Peyer's patch (tissue), 4 donors: ENCODE measurements around the gene SYNE2. TPM values are rescaled to one million over a fixed set of nuclear protein-coding genes. Genes with fewer than 3 reads are reported as not detected.

ENCODE experiments used
- DNase-seq, 3 donors: peaks; one replicate each; pipeline ENCODE4 v3.0.0-alpha.2; 2017 to 2019
- H3K27ac ChIP-seq, 4 donors: fragments of 200-600 bp; sonication (generic); one replicate each; pipeline ENCODE4 v1.5.1; 2016 to 2019
- H3K27me3 ChIP-seq, 2 donors: fragments of 200-600 bp; sonication (generic); one replicate each; pipeline ENCODE4 v1.5.1; 2019
- H3K36me3 ChIP-seq, 3 donors: fragments of 200-600 bp; sonication (generic); one replicate each; pipeline ENCODE4 v1.5.1; 2016 to 2019
- H3K4me1 ChIP-seq, 4 donors: fragments of 200-600 bp; sonication (generic); one replicate each; pipeline ENCODE4 v1.5.1; 2016 to 2019
- H3K4me3 ChIP-seq, 4 donors: fragments of 200-600 bp; sonication (generic); 1 replicate in 3 of 4; 2 replicates in 1 of 4; pipeline ENCODE4 v1.5.1; 2016 to 2019; ENCODE audit warnings: mild to moderate bottlenecking in 1 of 4
- H3K9me3 ChIP-seq, 4 donors: fragments of 200-600 bp; sonication (generic); one replicate each; pipeline ENCODE4 v1.5.1; 2016 to 2019; ENCODE audit warnings: mild to moderate bottlenecking in 1 of 4
- POLR2A ChIP-seq, 2 donors: fragments of 450-650 bp; IDR thresholded peaks; one replicate each; pipeline ENCODE4 v1.5.1; 2017; ENCODE audit warnings: antibody characterized with exemption in 2 of 2, mild to moderate bottlenecking in 2 of 2, moderate library complexity in 2 of 2
- total RNA-seq, 4 donors: library from RNA; depleted of rRNA; stranded (reverse); fragments of >200 nt; gene quantifications; one replicate each; pipeline ENCODE4 v1.1.0, GENCODE V29; 2016
- TF ChIP-seq, protein P1 (sequence below), 6 experiments: fragments of 450-650 bp in 4 of 6; fragments of 200-600 bp in 2 of 6; sonication (generic) in 1 of 6; IDR thresholded peaks; one replicate each; pipeline ENCODE4 v1.5.1; 2017 to 2019; ENCODE audit warnings: antibody characterized with exemption in 6 of 6, mild to moderate bottlenecking in 3 of 6, moderate library complexity in 1 of 6

SYNE2 gene
- total RNA-seq, 4 donors from 2014 or later, result 106 to 243 (median 153) TPM

DNA sequence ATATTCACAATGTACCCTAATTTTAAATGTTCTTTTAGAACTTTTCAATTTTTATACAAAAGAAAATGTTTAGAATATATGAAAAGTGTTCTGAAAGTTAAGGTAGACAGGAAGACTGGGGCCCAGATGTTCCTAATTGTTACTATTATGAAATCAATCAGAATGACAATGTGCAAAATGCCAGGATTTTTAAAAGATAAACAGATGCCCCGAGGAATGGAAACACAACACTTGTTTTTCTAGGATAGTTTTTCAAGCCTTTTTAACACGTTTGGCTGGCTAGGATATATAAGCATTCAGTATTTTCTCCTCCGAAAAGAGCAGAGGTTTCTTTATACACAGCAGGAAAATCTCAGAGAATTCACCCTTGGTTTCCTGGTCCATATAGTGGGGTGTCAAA is 334.5 kb downstream of the SYNE2 start:
- Histone ChIP-seq H3K4me3 (no peak overlapping the region), H3K4me1 (no peaks in the 10 kb centered on the region), H3K27ac (no peak overlapping the region), H3K9me3 (no peaks in the 10 kb centered on the region), H3K36me3 (peaks cover 0 to 71% (median 0%) of the 10 kb centered on the region in 3 donors), H3K27me3 (no peaks in the 10 kb centered on the region)
- DNase-seq, result no peak
- TF ChIP-seq, protein P1, sequence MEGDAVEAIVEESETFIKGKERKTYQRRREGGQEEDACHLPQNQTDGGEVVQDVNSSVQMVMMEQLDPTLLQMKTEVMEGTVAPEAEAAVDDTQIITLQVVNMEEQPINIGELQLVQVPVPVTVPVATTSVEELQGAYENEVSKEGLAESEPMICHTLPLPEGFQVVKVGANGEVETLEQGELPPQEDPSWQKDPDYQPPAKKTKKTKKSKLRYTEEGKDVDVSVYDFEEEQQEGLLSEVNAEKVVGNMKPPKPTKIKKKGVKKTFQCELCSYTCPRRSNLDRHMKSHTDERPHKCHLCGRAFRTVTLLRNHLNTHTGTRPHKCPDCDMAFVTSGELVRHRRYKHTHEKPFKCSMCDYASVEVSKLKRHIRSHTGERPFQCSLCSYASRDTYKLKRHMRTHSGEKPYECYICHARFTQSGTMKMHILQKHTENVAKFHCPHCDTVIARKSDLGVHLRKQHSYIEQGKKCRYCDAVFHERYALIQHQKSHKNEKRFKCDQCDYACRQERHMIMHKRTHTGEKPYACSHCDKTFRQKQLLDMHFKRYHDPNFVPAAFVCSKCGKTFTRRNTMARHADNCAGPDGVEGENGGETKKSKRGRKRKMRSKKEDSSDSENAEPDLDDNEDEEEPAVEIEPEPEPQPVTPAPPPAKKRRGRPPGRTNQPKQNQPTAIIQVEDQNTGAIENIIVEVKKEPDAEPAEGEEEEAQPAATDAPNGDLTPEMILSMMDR (IDR thresholded peaks at IDR 0.05), result no peak
- no peak for TF ChIP-seq POLR2A (IDR thresholded peaks at IDR 0.05)

DNA sequence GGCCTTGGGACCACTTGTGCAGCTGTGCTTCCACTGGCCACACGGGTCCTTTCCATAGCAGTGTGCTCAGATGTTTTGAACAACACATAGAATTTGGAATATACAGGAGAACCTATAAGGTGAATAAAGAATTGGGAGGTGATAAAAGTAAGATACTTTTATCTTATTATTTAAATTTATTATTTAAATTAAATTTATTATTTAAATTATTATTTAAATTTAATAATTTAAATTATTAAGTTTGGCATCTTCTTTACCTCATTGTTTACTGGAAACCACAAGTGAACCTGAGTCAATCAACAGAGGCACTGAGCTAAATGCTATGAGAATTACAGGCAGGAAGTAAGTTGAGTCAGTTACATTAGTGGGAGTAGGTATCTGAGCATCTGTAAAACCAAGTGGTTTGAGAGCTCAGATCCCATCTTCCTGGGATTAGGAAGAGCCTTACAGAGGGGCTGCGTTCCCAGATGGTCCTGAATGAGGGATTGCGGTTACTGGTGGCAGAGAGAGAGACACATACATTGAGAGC is 338.2 kb downstream of the SYNE2 start:
- Histone ChIP-seq H3K4me3 (no peak overlapping the region), H3K27me3 (no peaks in the 10 kb centered on the region), H3K36me3 (peaks cover 0 to 59% (median 0%) of the 10 kb centered on the region in 3 donors), H3K27ac (no peak overlapping the region), H3K4me1 (peaks cover 0 to 6% (median 0%) of the 10 kb centered on the region in 4 donors), H3K9me3 (no peaks in the 10 kb centered on the region)
- TF ChIP-seq, protein P1 (IDR thresholded peaks at IDR 0.05), result no peak
- TF ChIP-seq POLR2A (IDR thresholded peaks at IDR 0.05), result no peak
- DNase-seq, result no peak

DNA sequence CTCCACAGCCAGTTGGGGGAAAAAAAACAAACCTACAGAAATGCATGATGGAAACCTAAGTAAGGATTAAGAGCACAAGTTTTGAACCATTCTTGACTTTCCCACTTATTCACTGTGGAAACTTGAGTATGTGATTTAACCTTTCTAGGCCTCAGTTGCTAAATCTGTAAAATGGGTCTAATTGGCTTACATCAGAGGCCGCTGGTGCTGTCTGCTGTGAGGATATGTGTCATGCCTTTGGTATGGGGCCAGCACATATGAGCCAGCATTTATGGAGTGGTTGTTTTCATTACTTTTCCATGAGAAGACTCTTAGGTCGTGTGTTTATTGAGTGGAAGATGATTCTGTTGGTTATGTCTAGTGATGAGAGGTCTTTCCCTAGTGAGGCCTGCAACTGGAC is 339.0 kb downstream of the SYNE2 start:
- Histone ChIP-seq H3K27ac (no peak overlapping the region), H3K27me3 (no peaks in the 10 kb centered on the region), H3K9me3 (no peaks in the 10 kb centered on the region), H3K4me3 (no peak overlapping the region), H3K36me3 (peaks cover 0 to 52% (median 0%) of the 10 kb centered on the region in 3 donors), H3K4me1 (peaks cover 0 to 6% (median 0%) of the 10 kb centered on the region in 4 donors)
- no peak for DNase-seq
- TF ChIP-seq POLR2A (IDR thresholded peaks at IDR 0.05), result no peak
- TF ChIP-seq, protein P1 (IDR thresholded peaks at IDR 0.05), result no peak

DNA sequence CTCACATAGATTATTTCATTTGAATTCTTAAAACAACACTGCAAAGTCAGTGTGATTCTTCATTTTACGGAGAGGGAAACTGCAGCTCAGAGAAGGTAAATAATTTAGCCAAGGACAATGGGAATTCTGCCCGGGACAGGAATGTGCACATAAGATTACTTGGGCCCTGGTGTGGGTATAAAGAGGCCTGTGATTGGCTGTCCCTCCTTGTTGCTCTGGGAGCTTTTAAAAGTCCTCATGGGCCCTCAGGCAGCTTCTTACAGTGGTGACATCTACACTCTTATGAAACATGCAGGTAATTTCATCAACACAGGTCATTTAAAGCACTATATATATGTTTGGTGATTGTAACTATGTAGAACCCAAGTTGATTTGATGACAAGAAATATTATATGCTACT is 341.0 kb downstream of the SYNE2 start:
- DNase-seq, result no peak
- H3K27ac ChIP-seq, result no peak overlapping the region
- TF ChIP-seq POLR2A (IDR thresholded peaks at IDR 0.05), result no peak
- TF ChIP-seq, protein P1 (IDR thresholded peaks at IDR 0.05), result no peak
- H3K36me3 ChIP-seq, result peaks cover 0 to 34% (median 0%) of the 10 kb centered on the region in 3 donors
- no peaks in the 10 kb centered on the region for H3K27me3 ChIP-seq
- no peak overlapping the region for H3K4me3 ChIP-seq
- H3K9me3 ChIP-seq, result no peaks in the 10 kb centered on the region
- peaks cover 0 to 6% (median 0%) of the 10 kb centered on the region in 4 donors for H3K4me1 ChIP-seq

DNA sequence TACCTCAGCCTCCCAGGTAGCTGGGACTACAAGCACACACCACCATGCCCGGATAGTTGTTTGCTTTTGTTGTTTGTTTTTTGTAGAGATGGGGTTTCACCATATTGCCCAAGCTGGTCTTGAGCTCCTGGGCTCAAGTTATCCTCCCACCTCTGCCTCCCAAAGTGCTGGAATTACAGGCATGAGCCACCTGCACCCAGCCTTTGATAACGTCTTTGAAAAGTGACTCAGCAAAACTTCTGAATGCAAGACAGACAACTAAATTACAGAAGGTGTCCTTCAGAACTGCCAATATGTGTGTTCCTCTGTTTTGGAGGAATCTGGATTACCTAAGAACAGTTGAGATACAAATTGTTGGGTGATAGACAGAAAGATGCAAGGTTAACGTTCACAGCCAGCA is 341.6 kb downstream of the SYNE2 start:
- Histone ChIP-seq H3K27ac (peak overlapping the region in 1 of 4 donors; percentile 14), H3K36me3 (peaks cover 0 to 28% (median 0%) of the 10 kb centered on the region in 3 donors), H3K27me3 (no peaks in the 10 kb centered on the region), H3K4me1 (peaks cover 0 to 6% (median 0%) of the 10 kb centered on the region in 4 donors), H3K9me3 (no peaks in the 10 kb centered on the region), H3K4me3 (no peak overlapping the region)
- no peak for DNase-seq
- TF ChIP-seq, protein P1 (IDR thresholded peaks at IDR 0.05), result no peak
